HCT116 (cell line): Measurements from ENCODE around the gene SDC3. TPM values are rescaled to one million over a fixed set of nuclear protein-coding genes. Genes with fewer than 3 reads are reported as not detected.

Source experiments
- ATAC-seq: fragments of 200-7000 bp; cut with Tn5 transposase; 2 replicates; pipeline ENCODE4 v1.9.1; 2020; ENCODE audit warnings: mild to moderate bottlenecking, moderate library complexity
- BruUV-seq: library from RNA; stranded (reverse); fragments of 400-500 nt; replicated peaks from 2 replicates; lab custom pipeline; 2021; lab: Mats Ljungman, UMichigan
- CTCF ChIA-PET: fragments of 300-600 bp; sonication (Branson Sonifier 250); formaldehyde crosslinking; loops from one replicate; lab custom pipeline; 2021; ENCODE audit warnings: antibody characterized with exemption; lab: Charles Lee
- POLR2A ChIA-PET: fragments of 300-600, 350-600 bp; sonication (Branson Sonifier 250); formaldehyde crosslinking; loops from one replicate; lab custom pipeline; 2021; ENCODE audit warnings: antibody characterized with exemption; lab: Charles Lee
- RAD21 ChIA-PET, 2 experiments: fragments of 300-600 bp; sonication (Branson Sonifier 250); formaldehyde crosslinking; loops; one replicate each; lab custom pipeline; 2023; ENCODE audit warnings: low total read pairs in 2 of 2; ENCODE audit not compliant: uncharacterized antibody in 2 of 2, unreplicated experiment in 2 of 2, low non-redundant PET in 1 of 2; lab: Charles Lee
- DNase-seq: peaks from one replicate; pipeline ENCODE4 v3.0.0-alpha.2; 2010; ENCODE audit warnings: low read depth, low spot score
- H2AFZ ChIP-seq: fragments of 200-600 bp; shearing (Covaris generic), sonication (generic); 2 replicates; pipeline ENCODE4 v1.6.1; 2017; ENCODE audit warnings: low read depth, mixed run types, mixed read lengths, antibody characterized with exemption, low read length; ENCODE audit not compliant: poor library complexity, severe bottlenecking
- H3K27ac ChIP-seq: 2 replicates; pipeline ENCODE4 v1.5.1; 2012; ENCODE audit warnings: low read depth, low read length
- H3K27me3 ChIP-seq: fragments of 200-600 bp; sonication (generic); 2 replicates; pipeline ENCODE4 v1.6.1; 2016; ENCODE audit warnings: mixed run types, low read length, mixed read lengths; ENCODE audit not compliant: insufficient read depth
- H3K36me3 ChIP-seq, 2 experiments: fragments of 200-500 bp in 1 of 2; fragments of 200-600 bp in 1 of 2; sonication (Bioruptor generic) in 1 of 2; sonication (generic) in 1 of 2; 2 replicates each; pipeline versions ENCODE4 v1.5.1 to v1.6.1; 2014 to 2016; ENCODE audit warnings: low read length in 2 of 2, inconsistent platforms in 1 of 2, mixed read lengths in 1 of 2, mixed run types in 1 of 2; ENCODE audit not compliant: insufficient read depth in 2 of 2, control insufficient read depth in 1 of 2
- H3K4me1 ChIP-seq, 2 experiments: fragments of 200-600 bp in 1 of 2; sonication (generic) in 1 of 2; 2 replicates each; pipeline versions ENCODE4 v1.5.1 to v1.6.1; 2012 to 2017; ENCODE audit warnings: low read length in 2 of 2, inconsistent platforms in 1 of 2, mild to moderate bottlenecking in 1 of 2, mixed read lengths in 1 of 2, mixed run types in 1 of 2, moderate library complexity in 1 of 2; ENCODE audit not compliant: insufficient read depth in 2 of 2, control insufficient read depth in 1 of 2
- H3K4me2 ChIP-seq: fragments of 200-600 bp; sonication (generic); 2 replicates; pipeline ENCODE4 v1.6.1; 2017; ENCODE audit warnings: mixed run types, low read length, mixed read lengths
- H3K4me3 ChIP-seq, 2 experiments: fragments of 200-600 bp in 1 of 2; sonication (generic) in 1 of 2; replicated peaks in 1 of 2; 2 replicates each; pipeline ENCODE4 v1.5.1; 2011 to 2016; ENCODE audit warnings: low read length in 2 of 2, control low read depth in 1 of 2, low read depth in 1 of 2, mild to moderate bottlenecking in 1 of 2, mixed read lengths in 1 of 2, mixed run types in 1 of 2
- H3K79me2 ChIP-seq: fragments of 200-600 bp; sonication (generic); 2 replicates; pipeline ENCODE4 v1.6.1; 2017; ENCODE audit warnings: mild to moderate bottlenecking, mixed run types, low read length, moderate library complexity, mixed read lengths; ENCODE audit not compliant: insufficient read depth
- H3K9ac ChIP-seq: fragments of 200-600 bp; sonication (generic); 2 replicates; pipeline ENCODE4 v1.6.1; 2016; ENCODE audit warnings: low read length, mixed read lengths
- H3K9me2 ChIP-seq: fragments of 200-600 bp; sonication (generic), shearing (Covaris generic); 2 replicates; pipeline ENCODE4 v1.6.1; 2017; ENCODE audit warnings: mixed run types, mild to moderate bottlenecking, moderate library complexity; ENCODE audit not compliant: insufficient read depth
- H3K9me3 ChIP-seq, 2 experiments: fragments of 200-500 bp in 1 of 2; fragments of 200-600 bp in 1 of 2; sonication (Bioruptor generic) in 1 of 2; sonication (generic) in 1 of 2; 2 replicates each; pipeline ENCODE4 v1.6.1; 2014 to 2017; ENCODE audit warnings: low read length in 2 of 2, mixed read lengths in 2 of 2, inconsistent platforms in 1 of 2, low read depth in 1 of 2, mild to moderate bottlenecking in 1 of 2, mixed run types in 1 of 2, moderate library complexity in 1 of 2; ENCODE audit not compliant: control insufficient read depth in 1 of 2, insufficient read depth in 1 of 2
- H4K20me1 ChIP-seq: fragments of 200-600 bp; sonication (generic), shearing (Covaris generic); 2 replicates; pipeline ENCODE4 v1.6.1; 2017; ENCODE audit warnings: mixed run types, mild to moderate bottlenecking, moderate library complexity; ENCODE audit not compliant: insufficient read depth
- CEBPB ChIP-seq: IDR thresholded peaks from 2 replicates; pipeline ENCODE4 v1.6.1; 2012; ENCODE audit warnings: low read depth
- CTCF ChIP-seq, 3 experiments: fragments of 200-600 bp in 1 of 3; sonication (generic) in 1 of 3; IDR thresholded peaks in 2 of 3; conservative IDR thresholded peaks in 1 of 3; 2 replicates each; pipeline ENCODE4 v1.5.1; 2012 to 2017; ENCODE audit warnings: low read depth in 2 of 3, low read length in 2 of 3, antibody characterized with exemption in 1 of 3, borderline replicate concordance in 1 of 3, control low read depth in 1 of 3, mild to moderate bottlenecking in 1 of 3, mixed read lengths in 1 of 3, mixed run types in 1 of 3, moderate library complexity in 1 of 3; ENCODE audit not compliant: insufficient read depth in 1 of 3
- EGR1 ChIP-seq: IDR thresholded peaks from 2 replicates; pipeline ENCODE4 v1.6.1; 2012; ENCODE audit warnings: low read depth
- ELF1 ChIP-seq: IDR thresholded peaks from 2 replicates; pipeline ENCODE4 v1.6.1; 2012; ENCODE audit warnings: low read depth, borderline replicate concordance
- EZH2phosphoT487 ChIP-seq: fragments of 200-600 bp; IDR thresholded peaks from 2 replicates; pipeline ENCODE4 v1.6.1; 2018; ENCODE audit warnings: antibody characterized with exemption, borderline replicate concordance
- FOSL1 ChIP-seq: IDR thresholded peaks from 2 replicates; pipeline ENCODE4 v1.6.1; 2012; ENCODE audit warnings: low read depth
- JUND ChIP-seq: IDR thresholded peaks from 2 replicates; pipeline ENCODE4 v1.6.1; 2012
- MAX ChIP-seq: IDR thresholded peaks from 2 replicates; pipeline ENCODE4 v1.6.1; 2012
- POLR2A ChIP-seq: IDR thresholded peaks from 2 replicates; pipeline ENCODE4 v1.7.0; 2011; ENCODE audit warnings: borderline replicate concordance; ENCODE audit not compliant: insufficient read depth, insufficient read length; ENCODE audit errors: extremely low read depth
- RAD21 ChIP-seq: IDR thresholded peaks from 2 replicates; pipeline ENCODE4 v1.6.1; 2012; ENCODE audit warnings: low read depth, mild to moderate bottlenecking
- REST ChIP-seq: IDR thresholded peaks from 2 replicates; pipeline ENCODE4 v1.6.1; 2012; ENCODE audit warnings: low read depth
- SIN3A ChIP-seq: IDR thresholded peaks from 2 replicates; pipeline ENCODE4 v1.6.1; 2012; ENCODE audit warnings: low read depth
- SP1 ChIP-seq: IDR thresholded peaks from 2 replicates; pipeline ENCODE4 v1.6.1; 2012; ENCODE audit warnings: low read depth
- TCF7L2 ChIP-seq: IDR thresholded peaks from 2 replicates; pipeline ENCODE4 v1.7.0; 2011; ENCODE audit warnings: borderline replicate concordance, inconsistent platforms; ENCODE audit not compliant: insufficient read depth, insufficient read length; ENCODE audit errors: extremely low read depth
- ZNF274 ChIP-seq: fragments of 200-500 bp; sonication (Bioruptor generic); IDR thresholded peaks from 2 replicates; pipeline ENCODE4 v1.6.1; 2014; ENCODE audit warnings: mild to moderate bottlenecking, low read depth, low read length, inconsistent platforms
- intact Hi-C: fragments of 100-400 bp; cut with micrococcal nuclease; formaldehyde crosslinking; loops from 2 replicates; pipeline ENCODE4 v1.10.0; 2022
- total RNA-seq: library from RNA; stranded (reverse); gene quantifications from one replicate; pipeline ENCODE4 v1.2.1, GENCODE V29; 2021; ENCODE audit not compliant: unreplicated experiment

Gene SDC3
- total RNA-seq, 1 experiment from 2014 or later, result 40.1 TPM

GRCh38 chr1:30842697-30843354 lies 65.7 kb downstream of the SDC3 start:
- Histone ChIP-seq H3K9me3 (no peaks in the 10 kb centered on the region), H3K4me3 (no peak overlapping the region), H3K9ac (no peak overlapping the region), H3K27ac (no peak overlapping the region), H2AFZ (no peak overlapping the region), H3K79me2 (no peaks in the 10 kb centered on the region), H3K9me2 (no peaks in the 10 kb centered on the region), H3K36me3 (no peaks in the 10 kb centered on the region), H3K4me1 (no peaks in the 10 kb centered on the region), H3K27me3 (peaks cover 30% of the 10 kb centered on the region; the same call in 1 of the 2 replicates), H4K20me1 (no peaks in the 10 kb centered on the region)
- ChIA-PET RAD21 (no interaction called here), POLR2A (no interaction called here)
- DNase-seq, result no peak
- intact Hi-C loops, result no loop called here
- no TSS peak for BruUV-seq
- no peak for TF ChIP-seq EZH2phosphoT487
- TF ChIP-seq SP1, result no peak
- no peak for TF ChIP-seq MAX
- TF ChIP-seq REST, result no peak
- no peak for TF ChIP-seq ELF1
- TF ChIP-seq ZNF274, result no peak
- no peak for TF ChIP-seq RAD21
- TF ChIP-seq POLR2A, result no peak
- no peak for TF ChIP-seq CEBPB
- no peak for TF ChIP-seq FOSL1
- TF ChIP-seq TCF7L2, result no peak
- TF ChIP-seq EGR1, result no peak
- TF ChIP-seq CTCF (IDR thresholded peaks at IDR 0.05 in 2 of 3, conservative IDR thresholded peaks at IDR 0.05 in 1 of 3; ENCODE audit: borderline replicate concordance in 1 of 3, insufficient read depth in 1 of 3, low read depth in 2 of 3, low read length in 2 of 3), result no peak
- TF ChIP-seq JUND, result no peak
- TF ChIP-seq SIN3A, result no peak
- TF ChIP-seq, all 23 proteins: peak for 0
- ATAC-seq, result no peak
- H3K4me2 ChIP-seq, result no peak overlapping the region
- CTCF ChIA-PET, result no interaction called here
